Adrenal gland (tissue), 12 donors: Measurements from ENCODE around the gene ENOX1. TPM values are rescaled to one million over a fixed set of nuclear protein-coding genes. Genes with fewer than 3 reads are reported as not detected.

Experiments
- DNase-seq, 7 donors: peaks; one replicate each; pipeline ENCODE4 v3.0.0-alpha.2; 2019 to 2020
- H3K27ac ChIP-seq, 5 donors: fragments of 200-600 bp; sonication (generic) in 4 of 5; 1 replicate in 3 of 5; 2 replicates in 2 of 5; pipeline versions ENCODE4 v1.5.1 to v1.8.0; 2016 to 2020; ENCODE audit warnings: mild to moderate bottlenecking in 1 of 5
- H3K27me3 ChIP-seq: fragments of 200-600 bp; 2 replicates; pipeline ENCODE4 v1.8.0; 2021
- H3K36me3 ChIP-seq, 2 donors: fragments of 200-600 bp; replicated peaks in 1 of 2; 1 replicate in 1 of 2; 2 replicates in 1 of 2; pipeline versions ENCODE4 v1.5.1 to v1.8.0; 2018 to 2022
- H3K4me1 ChIP-seq, 2 donors: fragments of 200-600 bp; replicated peaks in 1 of 2; 1 replicate in 1 of 2; 2 replicates in 1 of 2; pipeline versions ENCODE4 v1.5.1 to v1.8.0; 2018 to 2021
- H3K4me3 ChIP-seq, 4 donors: fragments of 200-600 bp; sonication (generic) in 3 of 4; one replicate each; pipeline ENCODE4 v1.5.1; 2016 to 2018
- H3K9me3 ChIP-seq, 3 donors: fragments of 200-600 bp; sonication (generic) in 1 of 3; replicated peaks in 1 of 3; 1 replicate in 2 of 3; 2 replicates in 1 of 3; pipeline versions ENCODE4 v1.5.1 to v1.8.0; 2016 to 2021
- CTCF ChIP-seq, 6 experiments: fragments of 450-650 bp in 4 of 6; fragments of 200-600 bp in 2 of 6; sonication (generic) in 1 of 6; IDR thresholded peaks; 1 replicate in 5 of 6; 2 replicates in 1 of 6; pipeline versions ENCODE4 v1.5.1 to v1.8.0; 2016 to 2021; ENCODE audit warnings: antibody characterized with exemption in 6 of 6, mild to moderate bottlenecking in 2 of 6, moderate library complexity in 1 of 6
- POLR2A ChIP-seq, 2 donors: fragments of 450-650 bp; IDR thresholded peaks; one replicate each; pipeline ENCODE4 v1.6.1; 2017; ENCODE audit warnings: antibody characterized with exemption in 2 of 2, mild to moderate bottlenecking in 2 of 2, moderate library complexity in 1 of 2
- WGBS, 4 donors: extraction: QIAGEN DNeasy Blood & Tissue Kit in 2 of 4; methylation state at CpG; one replicate each; pipeline versions ENCODE4 v1.1.5 to v1.1.7; 2013 to 2017; 5-methylcytosine and 5-hydroxymethylcytosine counted together
- intact Hi-C, 2 donors: fragments of 100-400 bp; cut with DNase I; formaldehyde crosslinking; loops; one replicate each; pipeline versions ENCODE4 v1.14.1 to v1.15.0; 2022 to 2023
- polyA plus RNA-seq, 3 donors: library from polyadenylated mRNA; stranded (reverse); fragments of 200-250 nt in 2 of 3; fragments of 350-450 nt in 1 of 3; fragmentation: Illumina TruSeq in 1 of 3; extraction: RNeasy Lipid Tissue Mini Kit (QIAGEN cat#74804) in 1 of 3; gene quantifications; one replicate each; pipeline ENCODE4 v1.2.3, GENCODE V29; 2013 to 2014
- total RNA-seq, 9 donors: library from RNA; depleted of rRNA in 4 of 9; stranded (reverse); fragments of >200 nt in 4 of 9; fragments of 120-200 nt in 1 of 9; fragmentation: NEBNext Ultra II Directional in 1 of 9; extraction: Animal tissue kit (Norgen Biotek cat#: 25700) in 1 of 9; gene quantifications; one replicate each; pipeline versions ENCODE4 v1.1.0 to v1.2.4, GENCODE V29; 2013 to 2023
- donor health status: healthy with polysubstance abuse.
- donor health status: Bipolar disorder and iron deficiency.
- donor health status: DM: yes; HTN: yes; CAD: no.
- donor health status: DM: no; HTN: no; CAD: no.
- donor health status: DM: no; HTN: no; CAD: no.
- donor health status: DM: yes; HTN: yes; CAD: no.

Gene ENOX1
- total and polyA plus RNA-seq, 12 donors, result 0.25 to 5.8 (median 1.6) TPM

GRCh38 chr13:43286751-43287150 is 500.0 kb downstream of the ENOX1 start:
- Histone ChIP-seq H3K9me3 (no peaks in the 10 kb centered on the region), H3K27me3 (no peaks in the 10 kb centered on the region), H3K36me3 (no peaks in the 10 kb centered on the region), H3K27ac (no peak overlapping the region), H3K4me3 (no peak overlapping the region), H3K4me1 (no peaks in the 10 kb centered on the region)
- 91 to 97% (median 94%) methylated on average over 1 of the region's 1 CpG for WGBS, 4 donors
- TF ChIP-seq POLR2A (IDR thresholded peaks at IDR 0.05), result no peak
- no peak for TF ChIP-seq CTCF (IDR thresholded peaks at IDR 0.05)
- DNase-seq, result no peak
- intact Hi-C loops, result no loop called here

GRCh38 chr13:43285933-43286597 is 500.7 kb downstream of the ENOX1 start:
- H3K4me3 ChIP-seq, result no peak overlapping the region
- no peak overlapping the region for H3K27ac ChIP-seq
- 70 to 73% (median 72%) methylated on average over 7 of the region's 7 CpGs for WGBS, 4 donors
- intact Hi-C loops, result no loop called here
- no peaks in the 10 kb centered on the region for H3K27me3 ChIP-seq
- H3K4me1 ChIP-seq, result no peaks in the 10 kb centered on the region
- TF ChIP-seq CTCF (IDR thresholded peaks at IDR 0.05) (no peak), POLR2A (IDR thresholded peaks at IDR 0.05) (no peak)
- no peaks in the 10 kb centered on the region for H3K9me3 ChIP-seq
- no peaks in the 10 kb centered on the region for H3K36me3 ChIP-seq
- DNase-seq, result no peak

DNA sequence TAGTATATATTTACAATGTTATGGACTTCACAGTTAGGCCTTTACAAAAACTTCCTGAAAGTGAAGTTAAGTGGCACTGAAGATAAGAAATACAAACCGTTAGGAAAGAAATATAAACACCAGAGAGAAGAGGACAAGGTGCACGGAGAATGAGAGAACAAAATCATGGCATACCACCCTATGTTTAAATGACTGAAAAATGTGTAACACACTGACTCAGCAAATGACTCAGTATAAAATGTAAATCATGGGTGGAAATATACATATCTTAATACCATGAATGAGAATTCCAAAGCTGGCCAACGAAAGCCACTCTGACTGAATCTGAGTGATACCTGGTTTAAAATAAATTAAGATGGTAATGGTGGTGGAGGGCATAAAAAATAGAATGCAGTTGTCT is 502.6 kb downstream of the ENOX1 start:
- no peak for TF ChIP-seq POLR2A (IDR thresholded peaks at IDR 0.05)
- TF ChIP-seq CTCF (IDR thresholded peaks at IDR 0.05), result no peak
- Histone ChIP-seq H3K27me3 (no peaks in the 10 kb centered on the region), H3K27ac (no peak overlapping the region), H3K4me3 (no peak overlapping the region), H3K4me1 (no peaks in the 10 kb centered on the region), H3K36me3 (no peaks in the 10 kb centered on the region), H3K9me3 (no peaks in the 10 kb centered on the region)
- 85 to 94% (median 88%) methylated on average over 3 of the region's 3 CpGs for WGBS, 4 donors
- intact Hi-C loops, result no loop called here
- DNase-seq, result no peak

- no peaks in the 10 kb centered on the region for H3K9me3 ChIP-seq
- no peaks in the 10 kb centered on the region for H3K36me3 ChIP-seq
- intact Hi-C loops, result no loop called here
- no peak for DNase-seq
- H3K4me1 ChIP-seq, result no peaks in the 10 kb centered on the region
- TF ChIP-seq CTCF (IDR thresholded peaks at IDR 0.05) (no peak), POLR2A (IDR thresholded peaks at IDR 0.05) (no peak)
- H3K4me3 ChIP-seq, result no peak overlapping the region
- H3K27ac ChIP-seq, result no peak overlapping the region
- WGBS, 4 donors, result 61 to 87% (median 69%) methylated on average over 2 of the region's 2 CpGs
- H3K27me3 ChIP-seq, result no peaks in the 10 kb centered on the region
These were observed 507.1 kb downstream of the ENOX1 start for GRCh38 chr13:43279696-43280095.
